ENCODE measurements around the gene SSC5D.

Gene SSC5D

DNA sequence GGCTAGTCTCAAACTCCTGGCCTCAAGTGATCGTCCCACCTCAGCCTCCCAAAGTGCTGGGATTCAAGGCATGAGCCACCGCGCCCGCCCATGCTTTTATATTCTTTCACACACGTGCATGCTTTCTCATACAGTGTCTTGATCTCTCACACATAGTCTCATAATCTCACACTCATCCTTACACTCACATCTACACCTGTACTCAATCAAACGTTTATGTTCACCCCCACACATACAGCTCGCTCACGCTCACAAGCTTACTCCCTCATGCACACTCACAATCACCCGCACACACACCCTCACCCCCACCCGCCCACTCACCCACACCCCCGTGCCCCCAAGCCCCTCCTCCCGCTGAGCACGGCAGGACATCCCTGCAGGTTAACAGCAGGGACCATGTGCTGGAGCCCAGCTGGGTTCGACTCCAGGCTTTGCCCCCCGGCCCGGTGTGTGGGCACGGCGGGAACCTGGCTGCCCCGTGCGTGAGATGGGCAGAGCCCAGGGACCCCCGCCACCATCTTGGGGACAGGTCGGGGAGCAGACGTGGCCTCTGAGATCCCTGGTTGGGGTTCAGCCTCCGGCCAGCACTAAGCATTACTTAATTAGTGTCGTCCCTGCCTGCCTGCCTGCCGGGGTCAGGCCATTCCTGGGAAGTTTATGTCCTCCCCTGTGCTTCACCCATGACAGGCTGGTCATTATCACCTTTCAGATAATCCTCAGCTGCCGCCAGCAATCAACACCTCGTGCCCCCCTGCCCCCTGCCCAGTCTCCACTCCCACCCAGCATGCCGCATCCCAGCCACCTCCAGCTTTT, 37.3 kb downstream of the SSC5D start:
- Mint-ChIP-seq H3K4me1 (peaks cover 21% of the 10 kb centered on the region), H3K36me3 (ENCODE audit: low read depth) (peaks cover 4% of the 10 kb centered on the region), H3K27me3 (ENCODE audit: low read depth, poor library complexity) (peaks cover 10% of the 10 kb centered on the region), H3K27ac (peak overlapping the region; percentile 96), H3K4me3 (no peak overlapping the region), H3K9me3 (no peaks in the 10 kb centered on the region)
- TF ChIP-seq, protein P1, sequence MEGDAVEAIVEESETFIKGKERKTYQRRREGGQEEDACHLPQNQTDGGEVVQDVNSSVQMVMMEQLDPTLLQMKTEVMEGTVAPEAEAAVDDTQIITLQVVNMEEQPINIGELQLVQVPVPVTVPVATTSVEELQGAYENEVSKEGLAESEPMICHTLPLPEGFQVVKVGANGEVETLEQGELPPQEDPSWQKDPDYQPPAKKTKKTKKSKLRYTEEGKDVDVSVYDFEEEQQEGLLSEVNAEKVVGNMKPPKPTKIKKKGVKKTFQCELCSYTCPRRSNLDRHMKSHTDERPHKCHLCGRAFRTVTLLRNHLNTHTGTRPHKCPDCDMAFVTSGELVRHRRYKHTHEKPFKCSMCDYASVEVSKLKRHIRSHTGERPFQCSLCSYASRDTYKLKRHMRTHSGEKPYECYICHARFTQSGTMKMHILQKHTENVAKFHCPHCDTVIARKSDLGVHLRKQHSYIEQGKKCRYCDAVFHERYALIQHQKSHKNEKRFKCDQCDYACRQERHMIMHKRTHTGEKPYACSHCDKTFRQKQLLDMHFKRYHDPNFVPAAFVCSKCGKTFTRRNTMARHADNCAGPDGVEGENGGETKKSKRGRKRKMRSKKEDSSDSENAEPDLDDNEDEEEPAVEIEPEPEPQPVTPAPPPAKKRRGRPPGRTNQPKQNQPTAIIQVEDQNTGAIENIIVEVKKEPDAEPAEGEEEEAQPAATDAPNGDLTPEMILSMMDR (IDR thresholded peaks at IDR 0.05): no peak
- DNase-seq: no peak

DNA sequence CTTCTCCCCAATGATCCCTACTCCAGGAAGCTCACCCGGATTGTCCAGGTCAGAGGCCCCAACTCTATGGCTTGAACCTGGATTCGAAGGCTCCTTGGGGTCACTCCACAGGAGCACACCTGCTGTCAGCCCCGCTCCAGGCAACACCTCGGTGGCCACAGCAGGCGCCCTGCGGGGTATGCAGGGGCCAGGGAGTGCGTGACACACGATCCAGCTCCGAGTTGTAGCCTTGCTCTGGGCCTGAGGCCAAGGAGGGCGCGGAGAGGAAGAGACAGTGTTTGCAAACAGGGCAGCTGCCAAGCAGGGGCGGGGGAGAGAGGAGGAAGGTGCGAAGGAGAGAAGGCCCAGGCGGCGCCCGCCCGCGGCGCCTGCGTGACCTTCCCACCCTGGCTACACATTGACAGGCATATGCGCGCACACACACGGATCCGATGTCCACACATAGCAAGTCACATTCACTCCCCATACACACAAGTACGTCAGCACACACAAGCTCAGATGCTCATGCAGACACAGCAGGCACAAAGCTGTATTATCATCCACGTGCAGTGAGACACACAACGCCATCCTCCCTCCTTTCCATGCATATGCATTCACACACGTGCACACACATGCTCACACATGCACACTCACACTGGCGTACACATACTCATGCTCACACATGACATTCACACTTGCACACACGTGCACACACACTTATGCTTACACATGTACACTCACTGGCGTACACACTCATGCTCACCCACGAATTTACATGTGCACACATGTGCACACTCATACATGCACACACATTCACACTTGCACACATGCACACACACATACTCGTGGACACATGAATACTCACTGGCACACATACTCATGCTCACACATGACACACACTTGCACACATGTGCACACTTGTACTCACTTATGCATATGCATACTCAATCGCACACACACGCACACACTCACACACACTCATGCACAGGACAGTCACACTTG, 38.3 kb downstream of the SSC5D start:
- peak; percentile 48 for DNase-seq
- H3K4me3 Mint-ChIP-seq: no peak overlapping the region
- H3K9me3 Mint-ChIP-seq: no peaks in the 10 kb centered on the region
- H3K27ac Mint-ChIP-seq: no peak overlapping the region
- H3K36me3 Mint-ChIP-seq (ENCODE audit: low read depth): peaks cover 4% of the 10 kb centered on the region
- peaks cover 14% of the 10 kb centered on the region for H3K4me1 Mint-ChIP-seq
- peaks cover 10% of the 10 kb centered on the region for H3K27me3 Mint-ChIP-seq (ENCODE audit: low read depth, poor library complexity)
- TF ChIP-seq, protein P1 (IDR thresholded peaks at IDR 0.05): no peak

DNA sequence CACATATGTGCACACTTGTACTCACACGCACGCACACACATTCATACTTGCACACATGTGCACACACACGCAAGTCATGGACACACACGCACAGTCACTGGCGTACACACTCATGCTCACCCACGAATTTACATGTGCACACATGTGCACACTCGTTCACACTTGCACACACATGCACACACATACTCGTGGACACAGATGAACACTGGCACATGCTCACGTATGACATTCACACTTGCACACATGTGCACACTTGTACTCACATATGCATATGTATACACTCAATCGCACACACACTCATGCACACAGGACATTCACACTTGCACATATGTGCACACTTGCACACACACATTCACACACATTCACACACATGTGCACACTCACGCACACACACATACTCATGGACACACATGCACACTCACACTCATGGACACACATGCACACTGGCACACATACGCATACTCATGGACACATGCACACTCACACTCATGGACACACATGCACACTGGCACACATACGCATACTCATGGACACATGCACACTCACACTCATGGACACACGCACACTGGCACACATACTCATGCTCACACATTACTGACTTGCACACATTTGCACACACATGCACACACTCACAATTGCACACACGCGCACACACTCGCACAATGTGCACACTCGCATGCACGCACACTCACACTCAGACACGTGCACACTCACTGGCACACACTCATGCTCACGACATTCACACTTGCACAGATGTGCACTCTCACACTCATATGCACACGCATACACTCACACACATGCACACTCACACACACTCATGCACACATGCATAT, 39.2 kb downstream of the SSC5D start:
- H3K4me1 Mint-ChIP-seq: peaks cover 6% of the 10 kb centered on the region
- no peak overlapping the region for H3K27ac Mint-ChIP-seq
- no peaks in the 10 kb centered on the region for H3K9me3 Mint-ChIP-seq
- peaks cover 4% of the 10 kb centered on the region for H3K36me3 Mint-ChIP-seq (ENCODE audit: low read depth)
- TF ChIP-seq, protein P1 (IDR thresholded peaks at IDR 0.05): no peak
- no peak overlapping the region for H3K4me3 Mint-ChIP-seq
- no peak for DNase-seq
- H3K27me3 Mint-ChIP-seq (ENCODE audit: low read depth, poor library complexity): peaks cover 10% of the 10 kb centered on the region

DNA sequence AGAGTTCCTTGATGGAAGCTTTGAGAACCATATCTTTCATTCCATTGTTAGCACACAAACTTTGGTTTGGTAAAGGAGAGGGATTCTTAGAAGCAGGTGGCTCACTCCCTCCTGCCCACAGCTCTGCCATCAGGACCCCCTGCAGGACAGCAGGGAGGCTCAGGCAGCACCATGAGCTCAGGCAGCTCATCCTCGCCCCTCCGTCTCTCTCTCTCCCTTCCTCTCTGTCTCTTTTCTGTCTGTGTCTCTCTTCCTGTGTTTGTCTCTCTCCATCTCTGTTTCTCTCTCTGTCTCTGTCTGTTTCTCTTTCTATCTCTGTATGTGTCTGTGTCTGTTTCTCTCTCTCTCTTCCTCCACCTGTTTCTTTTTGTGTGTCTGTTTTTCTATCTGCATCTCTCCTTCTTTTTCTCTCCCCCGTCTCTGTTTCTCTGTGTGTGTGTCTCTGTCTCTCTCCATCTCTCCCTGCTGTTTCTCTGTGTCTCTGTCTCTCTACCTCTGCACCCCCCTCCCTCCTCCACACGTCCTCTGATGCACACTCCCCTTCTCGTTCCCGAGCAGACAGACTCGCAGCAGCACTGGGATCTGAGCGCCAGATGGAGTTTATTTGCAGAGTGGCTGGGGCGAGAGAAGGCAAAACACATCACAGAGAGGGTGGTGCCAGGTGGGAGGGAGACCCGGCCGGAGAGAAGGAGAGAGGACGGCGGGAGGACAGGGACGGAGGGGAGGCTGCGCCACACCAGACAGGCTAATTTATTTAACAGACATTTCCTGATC, 40.0 kb downstream of the SSC5D start:
- TF ChIP-seq, protein P1 (IDR thresholded peaks at IDR 0.05): no peak
- no peak for DNase-seq
- H3K4me3 Mint-ChIP-seq: no peak overlapping the region
- H3K27me3 Mint-ChIP-seq (ENCODE audit: low read depth, poor library complexity): peaks cover 6% of the 10 kb centered on the region
- peaks cover 6% of the 10 kb centered on the region for H3K4me1 Mint-ChIP-seq
- no peaks in the 10 kb centered on the region for H3K9me3 Mint-ChIP-seq
- peaks cover 4% of the 10 kb centered on the region for H3K36me3 Mint-ChIP-seq (ENCODE audit: low read depth)
- no peak overlapping the region for H3K27ac Mint-ChIP-seq

DNA sequence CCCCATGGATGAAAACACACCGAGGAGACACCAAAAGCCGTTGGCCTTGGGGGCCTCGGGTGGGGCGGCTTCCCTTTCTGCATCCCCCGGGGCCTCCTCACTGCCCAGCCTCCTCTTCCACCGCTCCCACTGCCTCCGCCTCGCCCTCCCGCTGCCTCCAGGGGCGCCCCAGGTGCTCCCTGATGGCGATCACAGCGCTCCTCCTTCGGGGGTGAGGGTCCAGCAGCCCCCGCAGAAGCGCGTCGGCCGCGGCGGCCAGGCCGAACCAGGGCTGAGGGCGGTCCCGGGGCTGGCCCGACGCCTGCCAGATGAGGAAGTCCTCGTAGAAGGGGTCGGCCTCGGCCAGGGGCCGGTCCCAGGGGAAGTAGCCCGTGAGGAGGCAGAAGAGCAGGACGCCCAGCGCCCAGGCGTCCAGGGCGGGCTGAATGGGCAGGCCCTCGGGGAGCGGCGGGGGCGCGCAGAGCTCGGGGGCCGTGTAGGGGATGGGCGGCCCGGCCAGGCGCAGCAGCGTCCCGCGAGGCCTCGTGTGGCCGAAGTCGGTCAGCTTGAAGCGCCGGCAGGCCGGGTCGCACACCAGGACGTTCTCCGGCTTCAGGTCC, 41.5 kb downstream of the SSC5D start:
- Mint-ChIP-seq H3K27me3 (ENCODE audit: low read depth, poor library complexity) (no peaks in the 10 kb centered on the region), H3K4me3 (no peak overlapping the region), H3K36me3 (ENCODE audit: low read depth) (no peaks in the 10 kb centered on the region), H3K9me3 (no peaks in the 10 kb centered on the region), H3K4me1 (peaks cover 9% of the 10 kb centered on the region), H3K27ac (no peak overlapping the region)
- DNase-seq: no peak
- TF ChIP-seq, protein P1 (IDR thresholded peaks at IDR 0.05): no peak

Data from nephron progenitor cell (in vitro differentiated cells).